ENCODE results near the gene TNFRSF13B.
"Not testable (repeated sequence)": the region's sequence is repeated elsewhere in the genome, so short reads cannot be mapped to it uniquely, and the experiment has no call there.

TNFRSF13B gene

DNA sequence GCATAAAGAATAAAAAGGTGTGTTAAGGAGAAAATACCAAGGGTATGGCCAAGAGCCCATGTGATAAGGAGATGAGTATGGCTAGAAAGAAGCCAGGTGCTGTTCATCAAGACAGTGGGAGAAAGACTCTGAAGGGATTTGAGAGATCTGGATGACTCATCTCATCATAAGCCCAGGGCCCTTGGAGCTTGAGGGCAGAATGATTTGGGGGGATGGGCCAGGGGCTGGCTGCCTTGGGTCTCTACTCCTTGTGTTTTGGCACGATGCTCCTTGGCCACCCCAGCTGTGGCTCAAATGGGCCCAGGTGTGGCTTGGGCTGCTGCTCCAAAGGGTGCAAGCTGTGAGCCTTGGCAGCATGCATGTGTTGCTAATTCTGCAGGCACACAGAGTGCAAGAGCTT lies 14.5 kb upstream of the TNFRSF13B start:
- no peak for DNase-seq

DNA sequence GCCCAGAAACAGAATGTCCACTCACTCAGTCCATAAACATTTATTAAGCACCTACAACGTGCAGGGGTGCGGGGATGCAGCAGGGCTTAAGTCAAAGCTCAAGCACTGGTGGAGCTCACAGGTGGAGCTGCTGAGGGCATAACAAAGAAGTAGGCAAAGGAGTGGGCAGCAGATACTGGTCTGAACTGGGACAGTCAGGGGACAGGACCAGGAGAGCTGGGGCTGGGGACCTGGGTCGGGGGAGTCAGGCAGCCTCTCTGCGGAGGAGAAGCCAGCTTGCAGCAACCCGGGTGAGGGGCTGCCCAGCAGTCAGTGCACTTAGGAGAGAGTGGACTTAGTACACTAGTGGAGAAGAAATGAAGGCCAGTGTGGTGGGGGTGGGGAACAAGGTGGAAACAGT lies 10.0 kb upstream of the TNFRSF13B start:
- DNase-seq: no peak

- no peak for DNase-seq
Measured at GRCh38 chr17:16980813-16981731, 9.2 kb upstream of the TNFRSF13B start.

- DNase-seq: no peak
Measured at GRCh38 chr17:16980061-16980460, 8.1 kb upstream of the TNFRSF13B start.

GRCh38 chr17:16979237-16979823 lies 7.4 kb upstream of the TNFRSF13B start:
- not testable (repeated sequence) for DNase-seq

GRCh38 chr17:16977932-16978331 lies 6.0 kb upstream of the TNFRSF13B start:
- no peak for DNase-seq

DNA sequence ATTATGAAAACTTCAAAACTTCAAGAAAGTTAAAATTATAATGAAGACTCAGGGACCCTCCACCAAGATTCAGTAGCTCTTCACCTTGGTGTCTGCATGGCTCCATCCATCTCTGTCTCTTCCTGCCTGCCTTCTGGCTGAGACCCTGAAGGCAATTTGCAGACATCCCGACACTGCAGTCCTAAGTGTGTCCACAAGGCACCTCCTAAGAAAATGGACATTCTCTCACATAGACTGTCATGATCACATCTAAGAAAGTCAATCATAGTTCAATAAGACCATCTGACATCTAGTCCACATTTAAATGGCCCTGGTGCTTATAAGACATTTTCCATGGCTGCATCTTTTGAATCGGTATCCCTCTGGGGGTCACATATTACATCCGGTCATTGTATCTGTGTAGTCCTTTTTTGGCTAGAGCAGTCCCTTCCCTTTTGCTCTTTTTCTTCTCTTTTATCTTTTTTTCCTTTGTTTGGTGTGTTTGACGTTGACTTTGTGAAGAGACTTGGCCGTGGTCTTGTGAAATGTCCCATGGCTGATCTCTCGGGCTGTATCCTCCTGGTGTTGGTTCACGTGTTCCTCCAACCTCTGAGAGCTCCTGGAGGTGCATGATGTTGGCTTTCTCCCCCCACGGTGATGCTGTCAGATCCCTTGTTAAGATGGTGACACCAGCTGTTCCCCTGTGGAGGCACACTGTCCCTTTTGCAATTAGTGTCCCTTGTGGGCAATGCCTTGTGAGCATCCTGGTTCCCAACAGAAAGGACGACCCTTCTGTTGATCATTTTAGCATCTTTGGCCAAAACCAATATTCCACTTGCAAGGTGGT lies 5.0 kb upstream of the TNFRSF13B start:
- DNase-seq: no peak

DNA sequence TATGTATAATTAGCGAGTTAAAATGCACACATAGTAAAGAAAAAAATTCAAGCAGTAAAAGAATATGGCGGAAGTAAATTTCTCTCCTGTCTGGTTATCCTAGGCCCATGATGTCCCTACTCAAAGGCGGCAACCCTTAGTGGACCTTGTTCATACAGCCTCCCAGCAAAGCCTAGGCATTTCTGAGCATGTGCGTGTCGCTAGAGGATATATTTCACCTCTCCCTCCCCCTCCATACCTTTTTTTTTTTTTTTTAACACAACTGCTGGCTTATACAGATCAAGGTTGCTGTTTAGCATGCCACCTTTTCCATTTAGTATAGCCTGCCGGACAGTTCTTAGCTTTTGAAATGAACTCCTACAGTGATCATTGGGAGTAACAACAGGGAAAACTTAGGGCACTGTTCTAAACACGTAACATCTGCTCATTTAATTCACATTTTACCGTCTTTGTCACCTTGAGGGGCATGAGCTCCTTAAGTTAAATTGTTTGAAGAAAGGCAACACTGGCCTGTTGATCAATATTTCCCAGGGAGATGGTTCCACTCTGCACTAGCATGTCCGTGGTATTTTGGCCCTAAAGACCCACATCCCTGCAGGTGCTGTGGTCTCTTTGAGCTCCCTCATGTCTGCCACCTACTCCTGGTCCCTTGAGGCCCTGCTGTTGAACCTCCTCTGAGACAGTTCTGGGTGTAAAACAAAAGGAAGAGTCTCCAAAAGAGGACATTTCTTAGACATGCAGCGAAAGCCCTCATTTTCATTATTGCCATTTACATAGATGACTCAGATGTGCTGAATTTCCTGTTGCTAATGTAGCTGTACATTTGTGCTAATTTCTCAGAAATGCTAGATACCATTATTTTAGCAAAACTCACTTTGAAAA lies 4.1 kb upstream of the TNFRSF13B start:
- DNase-seq: no peak

- DNase-seq: no peak
Measured at GRCh38 chr17:16975277-16975651, 3.3 kb upstream of the TNFRSF13B start.

DNA sequence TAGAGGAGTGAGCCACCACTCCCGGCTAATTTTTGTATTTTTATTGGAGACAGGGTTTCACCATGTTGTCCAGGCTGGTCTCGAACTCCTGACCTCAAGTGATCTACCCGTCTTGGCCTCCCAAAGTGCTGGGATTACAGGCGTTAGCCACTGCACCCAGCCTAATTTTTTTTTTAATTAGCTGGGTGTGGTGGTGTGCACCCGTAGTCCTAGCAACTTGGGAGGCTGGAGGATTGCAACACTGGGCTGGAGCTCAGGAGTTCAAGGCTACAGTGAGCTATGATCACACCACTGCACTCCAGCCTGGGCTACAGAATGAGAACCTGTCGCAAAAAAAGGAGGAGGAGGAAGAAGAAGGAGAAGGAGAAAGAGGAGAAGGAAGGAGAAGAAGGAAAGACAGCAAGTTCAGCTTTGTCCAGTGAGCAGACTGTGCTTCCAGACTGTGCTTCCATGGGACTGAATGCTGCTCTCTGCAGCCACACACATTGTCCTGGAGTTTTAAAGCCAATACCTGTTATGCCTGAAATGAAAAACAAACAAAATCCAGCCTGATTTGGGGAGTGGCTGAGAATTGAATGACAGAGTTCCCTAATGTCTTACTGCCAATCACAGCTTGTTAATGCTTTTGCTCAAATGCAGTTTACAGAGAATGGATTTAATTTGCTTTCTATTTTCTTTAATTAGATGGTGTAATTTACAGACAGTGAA lies 2.8 kb upstream of the TNFRSF13B start:
- DNase-seq: no peak

DNA sequence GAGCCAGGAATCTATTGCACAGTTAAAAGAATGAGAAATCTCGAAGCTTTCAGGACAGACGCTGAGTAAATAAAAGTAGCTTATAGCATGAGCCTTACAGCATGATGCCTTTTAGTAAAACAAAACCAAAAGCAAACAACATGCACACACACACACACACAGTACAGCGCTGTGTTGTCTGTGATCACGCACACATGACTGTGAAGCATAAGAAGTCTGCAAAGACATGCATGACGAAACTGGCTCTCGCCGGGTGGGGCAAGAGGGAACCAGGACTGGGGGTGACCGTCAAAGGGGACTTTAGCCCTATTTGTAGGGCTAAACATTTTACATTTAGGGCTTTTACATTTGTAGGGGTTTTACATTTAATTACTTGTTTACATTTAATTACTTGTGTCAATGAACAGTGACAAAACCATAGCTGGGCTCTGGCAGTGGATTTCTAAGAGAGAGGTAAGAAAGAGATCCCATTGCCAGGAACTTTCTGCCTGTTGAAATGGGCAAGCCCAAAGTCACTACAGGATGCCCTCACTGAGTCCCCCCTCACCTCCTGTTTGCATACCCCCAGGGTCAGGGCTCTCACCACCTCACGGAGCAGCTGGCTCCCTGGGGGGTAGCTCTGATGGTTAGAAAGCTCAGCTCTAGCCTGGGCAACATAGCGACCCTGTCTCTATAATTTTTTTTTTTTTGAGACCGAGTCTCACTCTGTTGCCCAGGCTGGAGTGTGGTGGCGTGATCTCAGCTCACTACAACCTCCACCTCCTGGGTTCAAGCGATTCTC lies 2.0 kb upstream of the TNFRSF13B start:
- DNase-seq: no peak

DNA sequence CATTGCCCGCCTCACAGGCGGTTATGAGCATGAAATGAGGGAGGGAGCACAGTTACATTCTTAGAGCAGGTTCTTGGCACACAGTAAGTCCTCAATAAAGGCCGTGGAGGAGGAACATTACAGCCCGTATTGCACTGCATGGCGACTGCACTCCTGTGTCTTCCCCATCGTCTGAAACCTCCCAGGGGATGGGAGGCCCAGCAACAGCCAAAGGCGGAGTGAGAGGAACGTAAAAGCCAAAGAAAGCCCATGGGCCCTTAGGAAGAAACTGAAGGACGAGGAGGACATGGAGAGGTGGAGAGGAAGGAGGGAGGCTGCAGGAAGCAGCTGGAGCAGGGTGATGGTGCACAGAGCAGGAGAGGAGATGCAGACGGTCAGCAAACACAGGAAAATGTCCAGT lies 1.1 kb upstream of the TNFRSF13B start:
- DNase-seq: not testable (repeated sequence)

DNA sequence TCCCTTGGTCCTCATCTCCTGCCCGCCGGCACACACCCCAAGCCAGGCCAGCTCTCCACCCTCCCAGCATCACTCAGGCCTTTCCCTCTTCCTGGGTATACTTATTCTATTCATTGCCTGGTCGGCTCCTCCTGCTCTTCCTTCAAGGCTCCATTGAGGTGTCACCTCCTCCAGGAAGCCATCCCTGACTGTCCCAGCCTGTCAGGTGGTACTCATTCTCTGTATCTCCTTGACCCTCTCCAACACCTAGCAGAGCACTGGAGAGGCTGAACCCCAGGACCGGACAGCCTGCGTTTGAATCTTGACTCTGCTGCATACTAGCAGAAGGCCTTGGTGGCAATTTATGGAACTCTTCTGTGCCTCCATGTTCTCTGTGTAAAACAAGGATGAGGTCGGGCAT lies 428 bp upstream of the TNFRSF13B start:
- no peak for DNase-seq

GRCh38 chr17:16969931-16970906 lies 1.7 kb downstream of the TNFRSF13B start:
- no peak for DNase-seq

- no peak for DNase-seq
Measured at GRCh38 chr17:16968786-16969185, 3.1 kb downstream of the TNFRSF13B start.

DNA sequence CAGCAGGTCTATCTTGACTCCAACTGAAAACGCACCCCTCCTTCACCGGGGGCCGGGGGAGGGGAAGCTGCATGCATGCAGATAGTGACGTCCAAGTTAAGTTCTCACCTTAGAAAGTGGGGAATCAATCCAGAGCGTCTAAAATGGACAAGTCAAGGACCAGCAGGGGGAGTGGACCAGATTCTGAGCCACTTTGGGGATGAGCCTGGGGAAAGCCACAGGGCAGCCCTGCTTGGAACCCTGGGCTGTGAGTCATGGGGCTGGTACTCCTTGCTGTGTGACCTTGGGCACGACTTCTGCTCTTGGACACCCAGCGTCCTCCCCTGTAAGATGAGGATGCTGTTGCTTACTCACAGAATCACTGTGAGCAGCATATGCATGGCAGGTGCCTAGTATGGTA lies 9.1 kb downstream of the TNFRSF13B start:
- no peak for DNase-seq

DNA sequence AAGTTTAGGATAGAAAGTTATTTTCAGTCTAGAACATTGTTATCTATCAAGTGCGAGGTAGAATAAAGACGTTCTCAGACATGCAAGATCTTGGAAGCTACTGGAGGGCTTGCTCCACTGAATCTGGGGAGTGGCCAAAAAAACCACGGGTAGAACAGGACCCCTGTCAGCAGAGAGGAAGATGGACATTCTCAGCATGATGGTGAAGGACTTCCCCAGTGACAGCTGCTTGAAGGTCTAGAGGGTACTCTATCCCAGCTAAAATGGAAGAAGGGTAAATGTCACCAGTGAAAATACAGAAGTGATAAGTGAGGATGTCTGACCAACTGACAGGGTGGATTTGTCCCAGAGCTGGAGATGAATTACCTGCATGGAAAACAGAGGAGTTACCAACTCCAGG lies 10.1 kb downstream of the TNFRSF13B start:
- no peak for DNase-seq

DNA sequence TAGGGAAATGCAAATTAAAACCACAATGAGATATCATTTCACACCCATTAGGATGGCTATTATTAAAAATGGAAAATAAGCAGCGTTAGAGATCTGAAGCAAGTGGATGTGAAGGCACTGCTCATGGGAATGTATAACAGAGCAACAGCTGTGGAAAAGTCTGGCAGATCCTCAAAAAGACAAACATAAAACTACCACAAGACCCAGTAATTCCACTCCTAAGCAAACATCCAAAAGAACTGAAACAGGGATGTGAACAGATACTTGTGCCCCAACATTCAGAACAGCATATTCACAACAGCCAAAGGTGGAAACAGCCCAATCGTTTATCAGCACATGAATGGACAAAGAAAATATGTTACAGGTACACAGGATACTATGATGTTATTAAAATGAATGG lies 10.9 kb downstream of the TNFRSF13B start:
- not testable (repeated sequence) for DNase-seq

- DNase-seq: not testable (repeated sequence)
Measured at GRCh38 chr17:16955011-16955410, 16.9 kb downstream of the TNFRSF13B start.

GRCh38 chr17:16954521-16954920 lies 17.4 kb downstream of the TNFRSF13B start:
- DNase-seq: no peak

Data from NCI-H510A (cell line).